ENCODE measurements around the gene PIGH.
A peak's percentile ranks its signal among the peaks of the same experiment; 100 is the strongest.

PIGH gene

DNA sequence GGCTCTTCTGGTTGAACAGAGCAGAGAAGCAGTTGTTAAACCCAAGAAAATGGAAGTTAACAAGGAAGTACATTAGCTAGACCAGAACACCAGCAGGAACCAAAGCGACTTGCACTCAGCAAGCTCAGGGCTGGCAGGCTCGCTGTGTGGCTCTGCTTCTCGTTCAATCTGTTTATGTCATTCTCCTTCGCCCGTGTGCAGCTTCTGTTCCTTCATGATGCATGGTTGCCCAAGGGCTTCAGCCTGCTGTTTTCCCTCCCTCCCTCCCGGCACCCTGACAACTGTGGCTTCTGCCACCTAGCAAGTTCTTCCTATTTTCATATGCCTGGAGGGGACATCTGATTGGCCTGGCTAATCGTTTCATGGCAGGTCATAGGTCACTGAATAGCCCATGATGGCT is 25.3 kb downstream of the PIGH start:
- no peak for DNase-seq (ENCODE audit: low spot score)

DNA sequence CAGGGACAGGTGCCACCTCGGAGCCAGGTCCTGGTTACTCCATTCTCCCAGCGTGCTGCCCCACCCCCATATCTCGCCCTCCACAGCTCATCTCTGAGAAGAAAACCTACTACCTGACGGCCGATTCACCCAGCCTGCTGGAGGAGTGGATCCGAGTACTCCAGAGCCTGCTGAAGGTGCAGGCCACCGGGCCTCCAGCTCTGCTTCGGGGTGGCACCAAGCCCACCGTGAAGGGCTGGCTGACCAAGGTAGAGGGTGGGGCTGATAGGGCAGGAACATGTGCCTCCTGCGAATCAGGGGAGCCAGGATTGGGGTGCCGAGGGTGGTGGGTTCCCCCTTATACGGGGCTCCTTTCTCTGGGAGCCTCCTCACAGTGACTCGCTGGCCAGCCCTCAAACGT is 25.9 kb downstream of the PIGH start:
- DNase-seq (ENCODE audit: low spot score): no peak

DNA sequence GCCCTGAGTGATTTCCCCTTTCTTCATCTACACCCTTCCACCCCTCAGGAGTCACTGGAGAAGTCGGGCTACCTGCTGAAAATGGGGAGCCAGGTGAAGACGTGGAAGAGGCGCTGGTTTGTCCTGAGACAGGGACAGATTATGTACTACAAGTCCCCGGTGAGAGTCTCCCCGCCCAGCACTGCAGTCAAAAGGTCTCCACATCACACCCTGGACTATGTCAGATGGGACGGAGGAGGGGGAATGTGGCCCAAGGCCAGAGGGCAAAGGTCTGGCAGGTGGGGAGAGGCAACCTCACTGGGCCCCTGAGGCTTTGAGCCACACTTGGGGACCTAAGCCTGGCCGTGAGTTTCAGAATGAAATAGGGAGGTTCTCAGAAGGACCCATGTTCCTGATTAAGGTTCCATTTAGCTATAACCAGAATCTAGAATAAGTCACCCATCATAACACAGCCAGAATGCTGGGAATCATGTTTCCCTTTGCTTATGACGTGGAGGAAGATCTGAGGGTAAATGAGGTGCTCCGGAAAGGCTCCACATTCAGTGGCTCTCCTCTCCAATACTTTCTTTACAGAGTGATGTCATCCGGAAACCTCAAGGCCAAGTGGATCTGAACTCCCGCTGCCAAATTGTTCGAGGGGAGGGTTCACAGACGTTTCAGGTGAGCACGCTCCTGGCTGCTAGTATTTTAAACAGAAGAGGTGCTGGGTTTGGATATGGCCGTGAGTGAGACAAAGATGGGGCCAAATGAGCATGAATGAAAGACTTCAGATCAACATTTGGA is 26.6 kb downstream of the PIGH start:
- no peak for DNase-seq (ENCODE audit: low spot score)

DNA sequence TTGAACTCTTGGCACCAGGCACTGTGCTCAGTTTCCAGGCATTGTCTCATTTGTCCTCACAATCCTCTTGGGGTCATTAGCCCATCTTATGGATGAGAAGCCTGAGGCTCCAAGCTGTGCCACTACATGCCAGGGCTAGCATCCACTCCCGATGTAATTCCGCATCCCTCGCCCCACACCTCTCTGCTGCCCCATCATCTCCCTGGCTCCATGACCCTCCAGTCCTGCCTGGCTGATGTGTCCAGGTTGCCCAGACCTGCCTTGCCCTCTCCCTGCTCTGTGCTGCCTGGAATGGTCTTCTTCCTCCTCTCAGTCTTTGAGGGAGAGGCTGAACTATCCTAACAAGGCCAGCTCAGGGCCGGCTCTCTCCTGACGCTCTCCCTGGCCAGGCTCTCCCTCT is 27.5 kb downstream of the PIGH start:
- DNase-seq (ENCODE audit: low spot score): no peak

DNA sequence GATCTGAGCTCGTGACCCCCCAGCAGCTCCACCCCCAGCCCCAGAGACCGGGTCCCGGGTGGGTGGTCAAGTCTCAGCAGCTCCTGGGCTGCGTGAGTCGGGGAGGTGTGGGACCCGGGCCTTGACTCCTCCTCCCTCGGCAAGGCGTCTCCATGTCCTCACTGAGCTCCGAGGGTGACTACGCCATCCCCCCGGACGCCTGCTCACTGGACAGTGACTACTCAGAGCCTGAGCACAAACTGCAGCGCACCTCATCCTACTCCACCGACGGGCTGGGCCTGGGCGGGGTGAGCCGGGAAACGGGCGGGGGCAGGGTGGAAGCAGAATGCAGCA is 28.1 kb downstream of the PIGH start:
- DNase-seq (ENCODE audit: low spot score): no peak

DNA sequence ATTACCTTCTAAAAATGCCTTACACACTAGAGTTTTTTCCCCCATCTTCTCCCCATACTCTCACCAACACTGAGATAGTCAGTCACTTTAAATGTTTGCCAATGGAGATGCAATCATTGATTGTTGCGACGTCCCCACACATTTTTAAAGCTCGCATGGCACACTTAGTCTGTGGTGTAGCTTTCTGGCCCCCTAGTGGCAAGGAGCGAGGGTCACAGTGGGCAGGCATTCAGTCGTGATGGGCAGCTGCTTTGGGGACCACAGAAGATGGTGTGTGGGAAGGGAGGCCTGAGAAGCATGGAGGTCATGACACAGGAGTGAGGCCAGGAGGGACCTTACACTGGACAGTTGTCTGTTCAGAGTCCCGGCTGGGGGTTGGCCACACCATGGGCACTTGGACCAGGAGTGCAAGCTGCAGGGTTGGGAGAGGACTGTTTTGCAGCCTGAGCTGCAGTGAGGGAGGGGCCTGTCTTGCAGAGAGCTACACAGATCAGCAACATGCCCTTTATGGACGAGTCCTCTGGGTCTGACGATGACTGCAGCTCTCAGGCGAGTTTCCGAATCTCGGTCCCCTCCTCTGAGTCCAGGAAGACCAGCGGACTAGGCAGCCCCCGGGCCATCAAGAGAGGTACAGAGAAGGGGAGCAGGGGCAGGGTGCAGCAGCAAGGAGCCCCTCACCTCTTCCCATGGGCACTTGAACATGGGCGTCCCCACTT is 28.6 kb downstream of the PIGH start:
- DNase-seq (ENCODE audit: low spot score): peak; percentile 62

DNA sequence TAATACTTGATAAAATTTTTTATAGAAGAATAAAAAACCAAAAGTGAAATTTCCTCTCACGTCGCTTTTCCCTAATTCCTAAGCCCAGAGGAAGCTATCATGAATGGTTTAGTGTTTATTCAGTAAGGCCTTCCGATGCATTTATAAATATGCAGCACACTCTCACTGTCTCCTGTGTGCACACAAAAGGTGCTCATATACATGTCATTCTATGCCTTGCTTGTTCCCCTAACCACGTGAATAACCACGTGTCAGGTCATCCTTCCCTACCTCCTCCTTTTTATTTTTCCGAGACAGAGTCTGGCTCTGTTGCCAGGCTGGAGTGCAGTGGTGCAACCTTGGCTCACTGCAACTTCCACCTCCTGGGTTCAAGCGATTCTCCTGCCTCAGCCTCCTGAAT is 29.6 kb downstream of the PIGH start:
- no peak for DNase-seq (ENCODE audit: low spot score)

DNA sequence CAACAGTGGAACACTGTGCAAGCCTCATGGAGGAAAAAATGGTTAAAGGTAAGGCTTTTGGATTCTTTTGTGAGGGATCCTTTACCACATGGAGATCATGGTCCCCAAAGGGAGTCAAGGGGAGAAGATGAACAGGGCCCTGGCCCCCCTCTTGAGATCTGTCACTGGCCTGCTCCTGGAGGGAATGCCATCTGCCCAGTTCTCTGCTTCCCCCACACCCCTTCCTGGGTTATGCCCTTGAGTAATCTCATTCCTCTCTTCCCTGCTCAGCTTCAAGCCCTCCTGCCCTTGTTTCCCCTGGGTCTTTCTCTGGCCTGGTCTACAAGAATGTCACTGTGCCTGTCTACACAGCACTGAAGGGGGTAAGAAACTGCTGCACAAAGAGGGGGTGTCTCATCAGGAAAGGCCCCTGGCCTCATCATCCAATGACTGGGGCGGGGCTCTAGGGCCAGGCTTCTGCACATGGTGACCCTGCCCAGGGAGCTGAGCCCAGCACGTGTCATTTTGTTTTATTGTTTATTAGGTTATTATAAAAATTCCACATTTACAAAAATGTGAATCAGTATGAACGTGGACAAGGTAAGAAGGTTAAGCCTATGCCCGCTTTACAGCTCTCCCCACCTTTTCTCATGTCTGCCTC is 30.3 kb downstream of the PIGH start:
- no peak for DNase-seq (ENCODE audit: low spot score)

DNA sequence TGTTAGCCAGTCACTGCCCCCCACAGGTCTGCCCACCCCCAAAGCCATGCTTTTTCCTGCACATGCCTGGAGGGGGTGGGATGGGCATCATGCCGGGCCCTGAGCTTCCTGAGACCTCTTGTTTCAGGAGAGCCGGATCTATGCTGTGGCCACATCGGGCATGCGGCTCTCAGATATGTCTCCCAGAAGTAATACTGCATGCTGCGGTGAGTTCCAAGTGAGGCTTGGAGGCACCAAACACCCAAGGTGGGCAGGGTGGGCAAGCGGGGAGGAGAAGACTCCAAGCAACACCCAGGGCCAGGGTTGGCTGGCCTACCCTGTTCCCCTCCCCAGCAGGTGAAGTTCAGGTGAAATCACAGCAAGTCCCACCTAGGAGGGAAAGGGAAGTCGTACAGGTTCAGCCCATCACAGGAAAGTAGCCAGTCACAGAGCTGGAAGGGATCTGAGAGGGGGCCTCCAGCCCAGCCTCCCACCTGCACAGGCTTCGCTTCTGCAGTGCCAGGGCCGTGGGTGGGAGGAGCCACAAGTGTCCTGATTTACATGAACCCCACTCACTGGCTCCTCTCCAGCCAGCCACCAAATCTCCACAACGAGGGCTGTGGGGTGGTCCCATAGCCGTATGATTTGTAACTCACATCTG is 30.9 kb downstream of the PIGH start:
- DNase-seq (ENCODE audit: low spot score): no peak

DNA sequence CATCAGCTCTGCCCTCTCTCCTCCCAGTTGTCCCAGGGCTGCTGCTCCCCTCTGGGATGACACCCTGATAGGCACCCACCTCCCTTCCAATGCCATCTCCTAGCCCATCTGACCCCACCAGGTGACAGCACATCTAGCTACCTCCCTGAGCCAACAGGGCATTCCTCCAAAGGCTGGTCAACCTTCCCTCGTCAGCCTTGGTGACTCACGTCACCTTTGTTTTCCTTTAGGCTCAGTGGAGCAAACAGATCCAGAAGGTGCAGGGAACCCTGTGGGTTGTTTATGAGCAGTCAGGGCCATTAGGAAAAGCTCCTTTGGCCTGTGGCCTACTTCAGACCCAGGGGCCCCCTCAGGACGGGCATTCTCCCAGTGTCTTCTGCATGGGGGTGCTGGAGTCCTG is 32.4 kb downstream of the PIGH start:
- DNase-seq (ENCODE audit: low spot score): no peak

DNA sequence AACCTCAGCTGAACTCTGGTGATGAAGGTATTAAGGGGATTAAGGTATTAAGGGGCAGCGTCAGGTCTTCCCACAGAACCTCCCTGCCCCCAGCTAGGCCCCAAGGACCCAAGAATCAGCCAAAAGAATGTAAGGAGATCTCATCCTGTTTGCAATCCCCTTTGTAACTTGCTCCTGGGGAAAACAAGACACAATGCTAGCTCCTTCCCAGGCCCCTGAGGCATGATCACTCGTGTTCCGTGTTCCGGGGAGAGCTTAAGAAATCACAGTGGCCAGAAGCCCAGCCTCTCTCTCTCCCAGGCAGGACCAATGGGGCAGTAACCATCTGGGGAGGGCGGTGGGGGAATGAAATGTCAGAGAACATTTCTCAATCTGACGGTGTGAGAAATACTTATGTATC is 33.2 kb downstream of the PIGH start:
- no peak for DNase-seq (ENCODE audit: low spot score)

DNA sequence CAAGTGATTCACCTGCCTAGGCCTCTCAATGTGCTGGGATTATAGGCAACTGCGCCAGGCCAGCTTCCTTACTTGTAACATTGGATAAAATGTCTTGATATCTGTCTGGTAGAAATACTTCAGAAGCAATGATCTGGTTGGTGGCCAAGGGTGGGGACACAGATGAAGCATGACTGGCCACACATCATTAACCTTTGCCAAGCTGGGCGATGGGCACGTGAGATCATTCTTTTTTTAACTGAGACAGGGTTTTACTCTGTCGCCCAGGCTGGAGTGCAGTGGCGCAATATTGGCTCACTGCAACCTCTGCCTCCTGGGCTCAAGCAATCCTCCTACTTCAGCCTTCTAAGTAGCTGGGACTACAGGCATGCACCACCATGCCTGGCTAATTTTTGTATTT is 35.8 kb downstream of the PIGH start:
- no peak for DNase-seq (ENCODE audit: low spot score)

DNA sequence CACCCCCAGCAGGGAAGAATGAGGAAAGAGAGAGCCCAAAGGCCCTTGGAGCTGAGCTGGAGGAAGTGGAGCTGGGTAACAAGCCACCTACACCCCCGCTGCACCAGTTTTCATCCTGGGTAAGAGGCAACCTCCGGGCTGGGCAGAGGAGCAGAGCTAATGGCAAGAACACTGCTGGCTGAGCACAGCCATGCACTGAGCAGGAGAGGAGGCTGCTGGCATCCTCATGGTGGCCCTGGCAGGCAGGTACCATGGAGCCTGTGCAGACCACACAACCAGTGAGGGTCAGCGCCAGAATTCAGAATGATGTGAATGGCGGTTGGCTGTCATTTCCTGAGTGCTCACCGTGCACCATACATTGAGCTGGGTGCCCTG is 37.3 kb downstream of the PIGH start:
- DNase-seq (ENCODE audit: low spot score): no peak

DNA sequence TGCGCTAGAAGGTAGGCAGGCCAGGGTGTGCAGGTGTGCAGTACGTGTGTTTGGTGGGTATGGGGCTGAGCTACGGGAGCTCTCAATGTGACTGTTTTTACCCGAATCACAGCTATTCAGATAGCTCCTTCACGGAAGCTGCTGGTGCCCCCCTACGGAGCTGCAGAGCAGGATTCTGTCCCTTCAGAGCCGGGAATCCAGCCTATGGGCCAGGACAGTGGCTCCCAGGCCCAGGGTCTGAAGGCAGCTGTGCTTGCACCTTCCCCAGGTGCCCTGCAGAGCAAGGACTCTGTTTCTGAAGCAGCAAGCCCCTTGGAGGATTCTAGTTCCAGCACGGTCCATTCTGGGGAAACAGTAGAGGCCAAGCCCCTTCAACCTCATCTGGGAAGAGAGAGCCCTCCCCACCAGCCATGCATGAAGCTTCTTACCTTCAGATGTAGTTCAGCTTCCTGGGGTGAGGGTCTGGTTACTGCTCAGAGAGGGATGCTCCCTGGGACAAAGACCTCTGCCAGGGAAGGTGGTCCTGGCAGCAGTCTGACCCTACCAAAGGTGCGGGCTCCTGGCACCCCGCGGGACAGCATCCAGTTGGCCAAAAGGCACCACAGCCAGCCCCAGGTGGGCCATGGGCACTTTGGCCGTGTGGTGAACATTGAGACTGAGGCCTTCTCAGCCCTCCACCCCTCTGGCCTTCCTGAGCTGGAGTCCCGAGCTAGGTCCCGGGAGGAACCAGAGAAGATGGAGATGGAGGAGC is 37.9 kb downstream of the PIGH start:
- DNase-seq (ENCODE audit: low spot score): no peak

DNA sequence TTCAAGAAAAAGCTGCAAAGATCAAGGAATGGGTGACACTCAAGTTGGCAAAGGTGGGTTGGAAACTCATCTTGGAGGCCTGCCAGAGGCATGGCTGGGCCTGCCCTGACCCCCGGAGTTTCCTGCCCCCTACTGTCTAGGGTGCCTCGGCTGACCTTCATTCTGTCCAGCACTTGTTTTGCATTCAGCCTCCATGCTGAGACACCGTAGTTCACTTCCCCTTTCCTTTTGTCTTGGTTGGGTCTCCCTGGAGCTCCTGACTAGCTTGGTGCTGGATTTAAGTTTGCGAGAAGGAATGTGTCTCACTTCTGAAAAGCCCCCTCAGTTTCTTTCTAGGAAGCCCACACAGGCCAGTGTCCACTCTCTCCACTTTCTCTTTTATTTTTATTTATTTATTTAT is 40.4 kb downstream of the PIGH start:
- no peak for DNase-seq (ENCODE audit: low spot score)

DNA sequence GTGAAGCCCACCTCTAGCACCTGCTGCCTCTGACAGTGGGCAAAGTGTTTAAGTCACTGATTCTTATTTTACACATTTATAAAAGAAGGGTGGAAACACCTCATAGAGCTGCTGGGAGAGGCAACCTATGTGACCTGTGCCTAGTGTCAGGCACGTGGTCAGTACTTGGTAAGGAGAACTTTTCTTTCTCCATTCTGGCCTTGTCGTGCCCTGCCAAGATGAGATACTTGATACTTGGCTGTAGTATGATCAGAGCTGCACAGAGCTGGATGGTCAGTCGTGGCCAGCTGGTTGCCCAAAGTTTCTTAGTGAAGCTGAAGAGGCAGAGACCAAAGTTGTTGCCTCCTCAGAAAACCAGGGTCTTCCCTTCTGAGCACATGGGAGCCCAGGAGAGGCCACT is 42.4 kb downstream of the PIGH start:
- DNase-seq (ENCODE audit: low spot score): no peak

DNA sequence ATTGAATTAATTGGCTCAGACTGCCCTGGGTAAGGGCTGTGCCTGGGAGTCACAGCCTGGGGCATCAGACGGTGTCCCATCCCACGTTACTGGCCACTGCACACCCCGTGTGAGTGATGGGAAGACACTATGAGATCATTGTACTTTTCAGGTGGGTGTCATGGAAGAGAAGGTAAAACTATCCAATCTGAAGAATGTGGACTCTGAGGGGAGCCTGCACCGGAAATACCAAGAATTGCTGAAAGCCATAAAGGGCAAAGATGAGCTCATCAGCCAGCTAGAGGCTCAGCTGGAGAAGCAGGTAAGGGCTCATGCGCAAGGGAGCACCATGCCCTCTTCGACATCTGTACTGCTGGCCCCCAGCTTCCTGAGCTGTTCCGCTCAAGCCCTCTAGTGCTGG is 43.0 kb downstream of the PIGH start:
- no peak for DNase-seq (ENCODE audit: low spot score)

DNA sequence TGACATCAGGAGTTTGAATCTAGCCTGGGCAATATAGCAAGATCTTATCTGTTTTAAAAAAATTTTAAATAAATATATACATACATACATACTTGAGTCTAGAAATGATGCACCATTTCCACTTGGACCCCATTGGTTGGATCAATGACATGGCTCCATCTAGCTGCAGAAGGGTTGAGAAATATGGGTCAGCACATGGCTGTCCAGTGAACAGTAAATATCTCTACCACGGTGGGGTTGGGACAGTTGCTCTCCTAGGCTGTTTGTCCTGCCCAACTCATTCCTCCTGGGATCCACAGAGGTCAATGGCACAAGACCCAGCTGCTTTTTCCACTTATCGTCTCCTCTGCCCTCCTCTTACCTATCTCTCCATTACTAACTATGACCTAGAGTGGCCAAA is 43.4 kb downstream of the PIGH start:
- no peak for DNase-seq (ENCODE audit: low spot score)

DNA sequence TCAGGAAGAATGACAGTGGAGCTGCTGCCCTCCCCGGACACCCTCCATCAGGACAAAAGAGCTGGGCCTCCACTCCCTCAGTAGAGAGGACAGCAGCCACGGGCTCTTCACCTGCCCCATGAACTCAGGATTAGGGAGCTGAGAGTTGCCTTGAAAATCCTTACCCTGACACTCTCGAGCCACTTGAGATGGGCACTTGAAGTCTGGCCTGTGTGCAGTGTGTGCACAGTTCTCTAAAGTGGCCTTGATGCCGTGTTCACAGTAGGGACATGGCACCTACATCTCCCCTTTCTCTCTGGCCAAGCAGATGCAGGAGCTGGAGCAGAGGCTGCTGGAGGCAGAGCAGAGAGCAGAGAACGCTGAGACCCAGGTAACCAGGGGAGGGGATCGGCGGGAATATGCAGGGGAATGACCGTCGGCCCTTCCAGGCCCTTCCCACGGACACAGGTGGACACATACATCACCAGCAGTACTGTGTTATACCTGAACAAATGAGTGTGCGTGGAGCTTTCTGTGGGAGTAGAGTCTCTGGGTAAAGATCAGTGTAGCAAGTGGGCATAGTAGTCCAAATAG is 44.5 kb downstream of the PIGH start:
- no peak for DNase-seq (ENCODE audit: low spot score)

DNA sequence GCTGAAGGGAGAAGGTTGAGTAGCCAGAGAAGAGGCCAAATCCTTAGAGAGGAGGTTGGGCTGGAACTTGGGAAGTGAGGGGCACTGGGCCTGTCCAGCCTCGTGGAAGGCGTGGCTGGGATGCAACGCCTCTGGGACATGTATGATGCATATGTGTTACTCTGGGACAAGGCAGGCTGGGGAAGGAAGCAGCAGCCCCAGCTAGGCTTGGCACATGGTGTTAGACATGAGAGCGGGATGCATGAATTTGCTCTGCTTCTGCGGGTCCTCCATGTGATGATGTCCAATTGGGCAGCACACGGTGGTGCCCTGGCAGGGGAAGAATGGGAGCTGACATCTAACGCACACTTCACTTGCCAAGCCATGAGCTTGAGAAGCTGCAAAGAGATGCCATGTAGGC is 45.7 kb downstream of the PIGH start:
- no peak for DNase-seq (ENCODE audit: low spot score)

DNA sequence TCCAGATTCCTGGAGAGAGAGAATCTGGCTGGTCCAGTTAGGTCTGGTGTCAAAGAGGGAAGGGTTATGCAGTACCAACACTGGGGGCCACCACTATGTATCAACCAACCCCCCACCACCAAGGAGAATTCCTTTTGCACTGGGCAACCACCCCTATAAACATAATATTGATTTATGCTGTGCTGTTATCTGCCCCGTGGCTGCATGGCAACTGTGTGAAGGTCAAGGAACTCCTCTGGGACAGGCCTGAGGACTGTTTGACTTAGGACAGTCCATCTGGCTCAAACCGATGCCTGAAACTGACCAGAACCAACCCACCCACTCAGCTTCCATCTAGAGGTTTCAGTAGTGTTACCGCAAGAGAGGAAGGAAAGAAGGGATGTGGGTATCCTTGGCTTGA is 46.5 kb downstream of the PIGH start:
- DNase-seq (ENCODE audit: low spot score): no peak

DNA sequence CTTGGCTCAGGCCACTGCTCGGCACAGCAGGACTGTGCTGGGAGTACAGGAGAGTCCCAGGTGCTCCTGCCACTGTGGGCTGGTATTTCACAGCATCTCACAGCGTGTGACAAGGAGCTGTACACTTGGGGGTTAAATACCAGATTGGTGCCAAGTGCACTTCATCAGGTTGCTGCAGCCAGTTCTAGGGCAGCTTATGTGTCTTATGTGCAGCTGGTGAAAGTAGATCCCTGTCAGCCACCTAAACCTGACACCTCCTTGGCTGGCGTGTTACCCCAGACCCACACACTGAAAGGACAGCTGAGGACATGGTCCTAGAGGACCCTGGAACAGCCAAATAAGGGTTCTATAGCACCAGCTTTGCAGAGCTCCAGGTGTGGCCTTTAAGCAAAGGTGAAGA is 48.1 kb downstream of the PIGH start:
- no peak for DNase-seq (ENCODE audit: low spot score)

Data from hematopoietic multipotent progenitor cell treated with erythropoietin and hydrocortisone succinate and interleukin-3 and kit ligand, for 17 days (in vitro differentiated cells).